OCI-LY3 (cell line): ENCODE measurements around the gene FZD10.

Experiments used
- EZH2phosphoT487 ChIP-seq: fragments of 200-600 bp; shearing (Covaris generic); IDR thresholded peaks from 2 replicates; pipeline ENCODE4 v1.6.1; 2018; ENCODE audit warnings: antibody characterized with exemption, mixed run types, low read depth
- TF ChIP-seq, protein P1 (sequence below): fragments of 200-600, 300-600 bp; sonication (generic); IDR thresholded peaks from 2 replicates; pipeline ENCODE4 v1.5.1; 2014; ENCODE audit warnings: antibody characterized with exemption, low read length, low read depth

DNA sequence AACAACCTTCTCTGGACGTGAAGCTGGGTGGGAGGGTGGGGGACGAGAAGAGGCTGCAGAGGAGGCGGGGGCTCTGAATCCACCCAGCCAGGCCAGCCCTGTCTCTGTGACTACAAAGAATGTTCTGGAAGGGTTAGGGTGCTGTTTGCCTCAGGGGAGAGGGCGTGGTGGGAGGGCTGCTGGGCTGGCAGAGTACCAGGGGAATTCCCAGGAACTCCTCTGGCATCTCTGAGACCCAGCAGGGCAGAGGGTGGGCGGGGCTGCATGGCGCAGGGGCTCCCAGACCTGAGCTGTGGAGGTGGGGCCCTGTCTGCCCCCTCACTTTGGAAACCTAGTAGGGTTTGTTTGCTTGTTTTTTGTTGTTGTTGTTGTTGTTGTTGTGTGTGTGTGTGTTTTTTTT, 45.5 kb upstream of the FZD10 start:
- TF ChIP-seq, protein P1, sequence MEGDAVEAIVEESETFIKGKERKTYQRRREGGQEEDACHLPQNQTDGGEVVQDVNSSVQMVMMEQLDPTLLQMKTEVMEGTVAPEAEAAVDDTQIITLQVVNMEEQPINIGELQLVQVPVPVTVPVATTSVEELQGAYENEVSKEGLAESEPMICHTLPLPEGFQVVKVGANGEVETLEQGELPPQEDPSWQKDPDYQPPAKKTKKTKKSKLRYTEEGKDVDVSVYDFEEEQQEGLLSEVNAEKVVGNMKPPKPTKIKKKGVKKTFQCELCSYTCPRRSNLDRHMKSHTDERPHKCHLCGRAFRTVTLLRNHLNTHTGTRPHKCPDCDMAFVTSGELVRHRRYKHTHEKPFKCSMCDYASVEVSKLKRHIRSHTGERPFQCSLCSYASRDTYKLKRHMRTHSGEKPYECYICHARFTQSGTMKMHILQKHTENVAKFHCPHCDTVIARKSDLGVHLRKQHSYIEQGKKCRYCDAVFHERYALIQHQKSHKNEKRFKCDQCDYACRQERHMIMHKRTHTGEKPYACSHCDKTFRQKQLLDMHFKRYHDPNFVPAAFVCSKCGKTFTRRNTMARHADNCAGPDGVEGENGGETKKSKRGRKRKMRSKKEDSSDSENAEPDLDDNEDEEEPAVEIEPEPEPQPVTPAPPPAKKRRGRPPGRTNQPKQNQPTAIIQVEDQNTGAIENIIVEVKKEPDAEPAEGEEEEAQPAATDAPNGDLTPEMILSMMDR: no peak
- no peak for TF ChIP-seq EZH2phosphoT487
